MM.1S (cell line): ENCODE data around the gene DHRS12.

ENCODE experiments used
- DNase-seq: peaks from one replicate; pipeline ENCODE4 v3.0.0-alpha.2; 2015
- H2AFZ ChIP-seq: fragments of 300-600 bp; sonication (generic); 2 replicates; pipeline ENCODE4 v1.6.0; 2016; ENCODE audit warnings: antibody characterized with exemption, low read length
- H3F3A ChIP-seq: fragments of 300-600 bp; sonication (generic); 2 replicates; pipeline ENCODE4 v1.6.1; 2016; ENCODE audit warnings: mild to moderate bottlenecking, antibody characterized with exemption, low read length, moderate library complexity, mixed read lengths; ENCODE audit not compliant: insufficient read depth
- H3K27ac ChIP-seq: fragments of 300-600 bp; sonication (generic); 2 replicates; pipeline ENCODE4 v1.5.1; 2016; ENCODE audit warnings: mild to moderate bottlenecking, low read length
- H3K27me3 ChIP-seq: fragments of 300-600 bp; sonication (generic); replicated peaks from 2 replicates; pipeline ENCODE4 v1.6.0; 2016; ENCODE audit warnings: low read length; ENCODE audit not compliant: insufficient read depth
- H3K36me3 ChIP-seq: fragments of 300-600 bp; sonication (generic); replicated peaks from 2 replicates; pipeline ENCODE4 v1.6.1; 2016; ENCODE audit warnings: mild to moderate bottlenecking, low read length, mixed read lengths; ENCODE audit not compliant: insufficient read depth
- H3K4me1 ChIP-seq: fragments of 300-600 bp; sonication (generic); 2 replicates; pipeline ENCODE4 v1.6.1; 2016; ENCODE audit warnings: low read length, mixed read lengths
- H3K4me2 ChIP-seq: fragments of 300-600 bp; sonication (generic); 2 replicates; pipeline ENCODE4 v1.6.0; 2016; ENCODE audit warnings: low read depth, low read length
- H3K4me3 ChIP-seq: fragments of 300-600 bp; sonication (generic); 2 replicates; pipeline ENCODE4 v1.5.1; 2016; ENCODE audit warnings: low read length, mixed read lengths
- H3K79me2 ChIP-seq: fragments of 300-600 bp; sonication (generic); 2 replicates; pipeline ENCODE4 v1.6.1; 2016; ENCODE audit warnings: mixed run types, low read length, mixed read lengths
- H3K9ac ChIP-seq: fragments of 300-600 bp; sonication (generic); 2 replicates; pipeline ENCODE4 v1.6.1; 2016; ENCODE audit warnings: low read length, mixed read lengths
- H3K9me2 ChIP-seq: fragments of 300-600 bp; sonication (generic); replicated peaks from 2 replicates; pipeline ENCODE4 v1.6.1; 2016; ENCODE audit warnings: mild to moderate bottlenecking, low read length, mixed read lengths; ENCODE audit not compliant: insufficient read depth
- H3K9me3 ChIP-seq: fragments of 300-600 bp; sonication (generic); replicated peaks from 2 replicates; pipeline ENCODE4 v1.6.1; 2016; ENCODE audit warnings: mild to moderate bottlenecking, low read length, mixed read lengths; ENCODE audit not compliant: insufficient read depth
- H4K20me1 ChIP-seq: fragments of 300-600 bp; sonication (generic); 2 replicates; pipeline ENCODE4 v1.6.1; 2016; ENCODE audit warnings: mild to moderate bottlenecking, low read length, moderate library complexity, mixed read lengths; ENCODE audit not compliant: insufficient read depth
- CTCF ChIP-seq: fragments of 300-600 bp; sonication (generic); IDR thresholded peaks from 2 replicates; pipeline ENCODE4 v1.5.1; 2016; ENCODE audit warnings: antibody characterized with exemption, low read length, mixed read lengths
- EZH2 ChIP-seq: fragments of 300-600 bp; sonication (generic); optimal IDR thresholded peaks from 2 replicates; pipeline ENCODE3; 2017; ENCODE audit warnings: low read depth, mild to moderate bottlenecking, antibody characterized with exemption, low read length, mixed read lengths
- EZH2phosphoT487 ChIP-seq: fragments of 300-600 bp; sonication (generic); IDR thresholded peaks from 2 replicates; pipeline ENCODE4 v1.6.1; 2018; ENCODE audit warnings: antibody characterized with exemption, low read length

The DHRS12 gene

GRCh38 chr13:51795419-51795818, 8.5 kb downstream of the DHRS12 start:
- Histone ChIP-seq H3K36me3 (no peaks in the 10 kb centered on the region), H3K9me2 (no peaks in the 10 kb centered on the region)

GRCh38 chr13:51794964-51795363, 9.0 kb downstream of the DHRS12 start:
- Histone ChIP-seq H4K20me1 (no peaks in the 10 kb centered on the region), H3K27me3 (no peaks in the 10 kb centered on the region), H3K9ac (no peak overlapping the region), H3K4me1 (no peaks in the 10 kb centered on the region), H3K4me3 (no peak overlapping the region), H3K4me2 (no peak overlapping the region), H3K27ac (no peak overlapping the region), H2AFZ (no peak overlapping the region), H3K9me3 (no peaks in the 10 kb centered on the region), H3F3A (no peaks in the 10 kb centered on the region), H3K9me2 (no peaks in the 10 kb centered on the region), H3K79me2 (no peaks in the 10 kb centered on the region), H3K36me3 (no peaks in the 10 kb centered on the region)
- no peak for DNase-seq
- no peak for TF ChIP-seq CTCF
- TF ChIP-seq EZH2phosphoT487, result no peak
- no peak for TF ChIP-seq EZH2

More at GRCh38 chr13:51795419-51795818, 8.5 kb downstream of the DHRS12 start:
- H3K79me2 ChIP-seq, result no peaks in the 10 kb centered on the region
- H3F3A ChIP-seq, result no peaks in the 10 kb centered on the region
- no peak overlapping the region for H3K9ac ChIP-seq
- no peaks in the 10 kb centered on the region for H4K20me1 ChIP-seq
- H3K4me1 ChIP-seq, result no peaks in the 10 kb centered on the region
- H3K4me3 ChIP-seq, result no peak overlapping the region
- H2AFZ ChIP-seq, result no peak overlapping the region
- no peak overlapping the region for H3K4me2 ChIP-seq
- H3K27me3 ChIP-seq, result no peaks in the 10 kb centered on the region
- H3K9me3 ChIP-seq, result no peaks in the 10 kb centered on the region
- DNase-seq, result no peak
- no peak overlapping the region for H3K27ac ChIP-seq
- TF ChIP-seq CTCF, result no peak
- TF ChIP-seq EZH2, result no peak
- TF ChIP-seq EZH2phosphoT487, result no peak

- no peaks in the 10 kb centered on the region for H3K9me3 ChIP-seq
- no peak overlapping the region for H2AFZ ChIP-seq
- DNase-seq, result no peak
- no peaks in the 10 kb centered on the region for H4K20me1 ChIP-seq
- no peaks in the 10 kb centered on the region for H3K36me3 ChIP-seq
- no peaks in the 10 kb centered on the region for H3F3A ChIP-seq
- H3K79me2 ChIP-seq, result no peaks in the 10 kb centered on the region
- no peak for TF ChIP-seq CTCF
- TF ChIP-seq EZH2phosphoT487, result no peak
- no peak for TF ChIP-seq EZH2
- H3K27me3 ChIP-seq, result no peaks in the 10 kb centered on the region
- H3K27ac ChIP-seq, result no peak overlapping the region
- H3K4me1 ChIP-seq, result no peaks in the 10 kb centered on the region
- no peaks in the 10 kb centered on the region for H3K9me2 ChIP-seq
- no peak overlapping the region for H3K4me3 ChIP-seq
- H3K9ac ChIP-seq, result no peak overlapping the region
- H3K4me2 ChIP-seq, result no peak overlapping the region
Measured at GRCh38 chr13:51793570-51794271, 10.2 kb downstream of the DHRS12 start.
